Endodermal cell (in vitro differentiated cells): Measurements from ENCODE around the gene TSKS. TPM values are rescaled to one million over a fixed set of nuclear protein-coding genes. Genes with fewer than 3 reads are reported as not detected.

Experiments
- DNase-seq: peaks from one replicate; pipeline ENCODE4 v3.0.0-alpha.2; 2017
- H3K27ac ChIP-seq: 2 replicates; pipeline ENCODE4 v1.5.1; 2013; ENCODE audit warnings: mild to moderate bottlenecking, low read depth, low read length, moderate library complexity
- H3K27me3 ChIP-seq: 2 replicates; pipeline ENCODE4 v1.6.1; 2013; ENCODE audit warnings: mild to moderate bottlenecking, low read length, moderate library complexity; ENCODE audit not compliant: insufficient read depth, control insufficient read depth, poor library complexity, severe bottlenecking
- H3K36me3 ChIP-seq: 2 replicates; pipeline ENCODE4 v1.7.0; 2013; ENCODE audit warnings: mild to moderate bottlenecking, low read length, moderate library complexity; ENCODE audit not compliant: control insufficient read depth, insufficient read depth
- H3K4me1 ChIP-seq: one replicate; pipeline ENCODE4 v1.7.0; 2013; ENCODE audit warnings: low read length; ENCODE audit not compliant: control insufficient read depth, insufficient read depth
- H3K4me3 ChIP-seq: 2 replicates; pipeline ENCODE4 v1.5.1; 2013; ENCODE audit warnings: mild to moderate bottlenecking, low read length, moderate library complexity
- H3K9ac ChIP-seq: 2 replicates; pipeline ENCODE4 v1.6.1; 2013; ENCODE audit warnings: mild to moderate bottlenecking, low read length, moderate library complexity; ENCODE audit not compliant: poor library complexity, severe bottlenecking; ENCODE audit errors: extremely low read depth
- H3K9me3 ChIP-seq: 2 replicates; pipeline ENCODE4 v1.6.1; 2013; ENCODE audit warnings: mild to moderate bottlenecking, low read length, moderate library complexity; ENCODE audit not compliant: control insufficient read depth
- H3K27ac Mint-ChIP-seq: 2 replicates; pipeline ENCODE4 v1.8.0; 2020; ENCODE audit warnings: mixed read lengths
- H3K27me3 Mint-ChIP-seq: 2 replicates; pipeline ENCODE4 v1.8.0; 2021; ENCODE audit warnings: mild to moderate bottlenecking, mixed read lengths; ENCODE audit not compliant: insufficient read depth
- H3K36me3 Mint-ChIP-seq: 2 replicates; pipeline ENCODE4 v1.8.0; 2020; ENCODE audit warnings: low read depth, mixed read lengths
- H3K4me1 Mint-ChIP-seq: 2 replicates; pipeline ENCODE4 v1.8.0; 2020; ENCODE audit warnings: mixed read lengths
- H3K4me3 Mint-ChIP-seq: 2 replicates; pipeline ENCODE4 v1.8.0; 2020; ENCODE audit warnings: mild to moderate bottlenecking, moderate library complexity, mixed read lengths
- H3K9me3 Mint-ChIP-seq: 2 replicates; pipeline ENCODE4 v1.8.0; 2020; ENCODE audit warnings: mild to moderate bottlenecking, mixed read lengths
- WGBS, 2 experiments: methylation state at CpG; one replicate each; pipeline versions ENCODE4 v1.1.5 to v1.1.7; 2013; ENCODE audit warnings: missing lambda C conversion rate in 2 of 2, mixed read lengths in 1 of 2; ENCODE audit not compliant: insufficient coverage in 1 of 2, insufficient read length in 1 of 2; 5-methylcytosine and 5-hydroxymethylcytosine counted together
- total RNA-seq, 2 donors: library from RNA; stranded (reverse); fragmentation: NEBNext Ultra II Directional in 1 of 2; extraction: Animal tissue kit (Norgen Biotek cat#: 25700) in 1 of 2; gene quantifications; 2 replicates in 1 of 2; 3 replicates in 1 of 2; pipeline ENCODE4 v1.2.1, GENCODE V29; 2021
- TF ChIP-seq, protein P1 (sequence below): fragments of 200-600 bp; sonication (generic); conservative IDR thresholded peaks from 2 replicates; pipeline ENCODE4 v1.5.0; 2021; ENCODE audit warnings: antibody characterized with exemption, mild to moderate bottlenecking

The TSKS gene
- total RNA-seq, 2 donors from 2014 or later = 0.31 TPM; not detected in 1

DNA sequence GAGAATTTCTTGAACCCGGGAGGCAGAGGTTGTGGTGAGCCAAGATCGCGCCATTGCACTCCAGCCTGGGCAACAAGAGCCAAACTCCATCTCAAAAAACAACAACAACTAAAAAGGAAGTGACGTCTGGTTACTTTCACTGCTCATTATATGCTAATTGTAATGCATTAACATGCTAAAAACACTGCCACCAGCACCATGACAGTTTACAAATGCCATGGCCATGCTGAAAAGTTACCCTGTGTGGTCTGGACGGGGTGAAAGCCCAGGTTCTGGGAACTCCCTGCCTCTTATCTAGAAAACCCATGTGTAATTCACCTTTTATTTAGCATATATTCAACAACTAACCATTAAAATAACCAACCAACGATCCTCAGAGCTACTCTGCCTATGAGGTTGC lies 44.1 kb downstream of the TSKS start:
- Mint-ChIP-seq H3K9me3 (peaks cover 9% of the 10 kb centered on the region), H3K4me3 (no peak overlapping the region), H3K36me3 (peaks cover 3% of the 10 kb centered on the region), H3K27ac (no peak overlapping the region), H3K4me1 (peaks cover 6% of the 10 kb centered on the region), H3K27me3 (peaks cover 3% of the 10 kb centered on the region)
- no peak overlapping the region for H3K9ac ChIP-seq
- no peak overlapping the region for H3K4me3 ChIP-seq
- no peaks in the 10 kb centered on the region for H3K4me1 ChIP-seq
- no peaks in the 10 kb centered on the region for H3K36me3 ChIP-seq
- no peaks in the 10 kb centered on the region for H3K27me3 ChIP-seq
- DNase-seq = no peak
- no peaks in the 10 kb centered on the region for H3K9me3 ChIP-seq
- WGBS, 2 experiments = 76 to 86% methylated on average over 3 to 6 of the region's 6 CpGs
- no peak overlapping the region for H3K27ac ChIP-seq
- TF ChIP-seq, protein P1, sequence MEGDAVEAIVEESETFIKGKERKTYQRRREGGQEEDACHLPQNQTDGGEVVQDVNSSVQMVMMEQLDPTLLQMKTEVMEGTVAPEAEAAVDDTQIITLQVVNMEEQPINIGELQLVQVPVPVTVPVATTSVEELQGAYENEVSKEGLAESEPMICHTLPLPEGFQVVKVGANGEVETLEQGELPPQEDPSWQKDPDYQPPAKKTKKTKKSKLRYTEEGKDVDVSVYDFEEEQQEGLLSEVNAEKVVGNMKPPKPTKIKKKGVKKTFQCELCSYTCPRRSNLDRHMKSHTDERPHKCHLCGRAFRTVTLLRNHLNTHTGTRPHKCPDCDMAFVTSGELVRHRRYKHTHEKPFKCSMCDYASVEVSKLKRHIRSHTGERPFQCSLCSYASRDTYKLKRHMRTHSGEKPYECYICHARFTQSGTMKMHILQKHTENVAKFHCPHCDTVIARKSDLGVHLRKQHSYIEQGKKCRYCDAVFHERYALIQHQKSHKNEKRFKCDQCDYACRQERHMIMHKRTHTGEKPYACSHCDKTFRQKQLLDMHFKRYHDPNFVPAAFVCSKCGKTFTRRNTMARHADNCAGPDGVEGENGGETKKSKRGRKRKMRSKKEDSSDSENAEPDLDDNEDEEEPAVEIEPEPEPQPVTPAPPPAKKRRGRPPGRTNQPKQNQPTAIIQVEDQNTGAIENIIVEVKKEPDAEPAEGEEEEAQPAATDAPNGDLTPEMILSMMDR = no peak

DNA sequence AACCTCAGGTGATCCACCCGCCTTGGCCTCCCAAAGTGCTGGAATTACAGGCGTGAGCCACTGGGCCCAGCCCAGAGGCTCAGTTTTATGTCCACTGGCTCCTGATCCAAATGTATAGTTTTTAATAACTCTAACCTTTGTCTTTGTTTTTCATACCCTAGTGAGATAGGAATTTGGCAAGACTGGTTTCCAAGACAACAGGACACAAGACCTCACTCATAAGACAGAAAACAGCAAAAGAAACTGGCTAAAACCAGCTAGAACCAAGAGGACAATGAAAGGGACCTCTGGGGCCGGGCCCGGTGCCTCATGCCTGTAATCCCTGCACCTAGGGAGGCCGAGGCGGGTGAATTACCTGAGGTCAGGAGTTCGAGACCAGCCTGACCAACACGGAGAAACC lies 44.6 kb downstream of the TSKS start:
- H3K9ac ChIP-seq = no peak overlapping the region
- Mint-ChIP-seq H3K27ac (no peak overlapping the region), H3K4me3 (no peak overlapping the region), H3K9me3 (peaks cover 8% of the 10 kb centered on the region), H3K4me1 (peaks cover 6% of the 10 kb centered on the region), H3K27me3 (peaks cover 3% of the 10 kb centered on the region), H3K36me3 (peaks cover 7% of the 10 kb centered on the region)
- H3K4me3 ChIP-seq = no peak overlapping the region
- TF ChIP-seq, protein P1 = no peak
- no peak overlapping the region for H3K27ac ChIP-seq
- DNase-seq = no peak
- no peaks in the 10 kb centered on the region for H3K9me3 ChIP-seq
- no peaks in the 10 kb centered on the region for H3K4me1 ChIP-seq
- no peaks in the 10 kb centered on the region for H3K36me3 ChIP-seq
- WGBS, 2 experiments = 89 to 94% methylated on average over 8 of the region's 8 CpGs
- H3K27me3 ChIP-seq = no peaks in the 10 kb centered on the region

DNA sequence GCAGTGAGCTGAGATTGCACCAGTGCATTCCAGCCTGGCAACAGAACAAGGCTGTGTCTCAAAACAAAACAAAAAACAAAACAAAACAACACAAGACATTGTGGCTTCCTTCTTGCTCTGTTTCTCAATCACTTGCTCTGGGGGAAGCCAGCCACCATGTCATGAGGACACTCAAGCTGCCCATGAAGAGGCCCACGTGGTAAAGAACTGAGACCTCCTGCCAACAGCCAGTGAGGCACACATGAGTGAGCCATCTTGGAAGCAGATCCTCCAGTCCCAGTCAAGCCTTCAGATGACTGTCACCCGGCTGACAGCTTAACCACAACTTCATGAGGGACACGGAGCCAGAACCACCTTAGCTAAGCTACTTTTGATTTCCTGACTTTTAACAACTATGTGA lies 47.0 kb downstream of the TSKS start:
- Histone ChIP-seq H3K9me3 (no peaks in the 10 kb centered on the region), H3K27ac (no peak overlapping the region), H3K4me3 (no peak overlapping the region), H3K9ac (no peak overlapping the region), H3K4me1 (no peaks in the 10 kb centered on the region), H3K27me3 (no peaks in the 10 kb centered on the region), H3K36me3 (no peaks in the 10 kb centered on the region)
- Mint-ChIP-seq H3K27ac (no peak overlapping the region), H3K9me3 (peaks cover 3% of the 10 kb centered on the region), H3K27me3 (no peaks in the 10 kb centered on the region), H3K4me1 (peaks cover 6% of the 10 kb centered on the region), H3K36me3 (peaks cover 17% of the 10 kb centered on the region), H3K4me3 (no peak overlapping the region)
- whole genome bisulfite sequencing, 2 experiments = 73 to 84% methylated on average over 2 to 3 of the region's 3 CpGs
- no peak for DNase-seq
- TF ChIP-seq, protein P1 = no peak
